Measurements from ENCODE around the gene TACR3.
"Not testable (repeated sequence)": the region's sequence is repeated elsewhere in the genome, so short reads cannot be mapped to it uniquely, and the experiment has no call there.

TACR3 gene

DNA sequence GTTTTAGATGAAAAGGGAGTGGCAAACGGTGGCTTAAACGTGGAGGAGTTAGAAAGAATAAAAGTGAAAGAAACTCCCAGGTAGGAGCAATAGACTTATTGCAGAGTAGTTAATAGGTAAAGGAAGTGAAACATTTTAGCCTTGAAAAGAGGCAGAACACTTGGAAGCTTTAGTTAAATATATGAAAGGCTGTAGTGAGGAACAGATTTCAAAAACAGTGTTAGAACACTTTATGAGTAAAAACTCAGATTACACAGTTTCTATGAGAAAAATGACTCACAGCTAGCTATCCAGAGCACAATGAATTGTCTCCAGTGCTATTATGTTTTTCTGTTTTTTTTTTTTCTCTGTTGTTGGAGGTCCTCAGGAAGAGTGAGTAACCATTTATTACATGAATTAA lies 45.8 kb downstream of the TACR3 start:
- Histone ChIP-seq H3K4me2 (no peak overlapping the region), H3K4me1 (0 out of 2 replicates have a peak, but pooled peaks cover 6% of the 10 kb centered on the region), H4K20me1 (no peaks in the 10 kb centered on the region), H3K27ac (no peak overlapping the region), H3K36me3 (no peaks in the 10 kb centered on the region), H3K9me3 (no peaks in the 10 kb centered on the region), H3K4me3 (no peak overlapping the region), H3K9ac (no peak overlapping the region), H3K27me3 (no peaks in the 10 kb centered on the region)
- no peak for TF ChIP-seq Cebpa-rat (IDR thresholded peaks at IDR 0.05)

DNA sequence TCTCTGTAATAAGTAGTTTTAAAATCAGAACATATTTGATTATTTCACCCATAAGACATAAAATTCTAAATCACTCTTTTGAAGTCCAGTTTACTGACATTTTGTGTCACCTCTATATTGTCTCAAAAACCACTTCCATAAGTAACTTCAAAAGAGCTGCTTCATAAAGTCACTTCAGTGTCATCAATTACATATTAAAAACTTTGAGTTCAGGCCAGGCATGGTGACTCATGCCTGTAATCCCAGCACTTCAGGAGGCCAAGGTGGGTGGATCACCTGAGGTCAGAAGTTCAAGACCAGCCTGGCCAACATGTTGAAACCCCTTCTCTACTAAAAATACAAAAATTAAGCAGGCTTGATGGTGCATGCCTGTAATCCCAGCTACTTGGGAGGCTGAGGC lies 53.0 kb downstream of the TACR3 start:
- H3K4me2 ChIP-seq, H3K27ac ChIP-seq, H3K4me3 ChIP-seq, H4K20me1 ChIP-seq, H3K36me3 ChIP-seq, H3K9ac ChIP-seq, H3K9me3 ChIP-seq, H3K4me1 ChIP-seq, H3K27me3 ChIP-seq: not testable (repeated sequence)

DNA sequence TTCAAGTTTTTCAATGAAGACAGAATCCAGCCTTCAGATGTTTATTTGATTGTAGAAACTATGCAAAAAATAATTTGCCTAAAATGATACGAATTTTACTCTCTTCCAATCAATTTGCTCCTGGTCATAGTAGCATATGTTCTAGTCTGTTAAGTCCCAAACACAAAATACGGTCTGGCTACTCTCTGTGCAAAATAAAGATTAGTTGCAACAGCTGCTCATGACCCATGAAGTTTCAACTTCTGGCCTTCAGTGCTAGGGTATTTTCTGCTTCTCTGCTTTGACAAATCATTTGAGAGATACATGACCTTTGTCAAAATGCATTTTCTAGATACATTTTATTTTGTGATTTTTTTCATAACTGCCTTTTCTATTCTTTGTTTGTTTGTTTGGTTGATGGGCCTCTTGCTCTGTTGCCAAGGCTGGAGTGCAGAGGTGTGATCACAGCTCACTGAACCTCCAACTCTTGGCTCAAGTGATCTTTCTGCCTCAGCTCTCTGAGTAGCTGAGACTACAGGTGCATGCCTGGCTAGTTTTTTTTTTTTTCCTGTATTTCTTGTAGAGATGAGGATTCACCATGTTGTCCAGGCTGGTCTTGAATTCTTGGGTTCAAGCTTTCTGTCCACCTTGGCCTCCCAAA lies 55.2 kb downstream of the TACR3 start:
- no peak for TF ChIP-seq Cebpa-rat (IDR thresholded peaks at IDR 0.05)
- no peak overlapping the region for H3K4me2 ChIP-seq
- H3K9ac ChIP-seq: no peak overlapping the region

DNA sequence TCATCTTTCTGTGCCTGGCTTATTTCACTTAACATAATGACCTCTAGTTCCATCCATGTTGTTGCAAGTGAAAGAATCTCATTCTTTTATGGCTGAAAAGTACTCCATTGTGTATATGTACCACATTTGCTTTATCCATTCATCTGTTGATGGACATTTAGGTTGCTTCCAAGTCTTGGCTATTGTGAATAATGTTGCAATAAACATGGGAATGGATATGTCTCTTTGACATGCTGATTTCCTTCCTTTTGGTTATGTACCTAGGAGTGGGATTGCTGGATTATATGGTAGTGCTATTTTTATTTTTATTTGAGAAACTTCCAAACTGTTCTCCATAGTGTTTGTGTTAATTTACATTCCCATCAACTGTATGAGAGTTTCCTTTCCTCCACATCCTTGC lies 71.2 kb downstream of the TACR3 start:
- no peaks in the 10 kb centered on the region for H3K9me3 ChIP-seq
- no peak overlapping the region for H3K4me3 ChIP-seq
- no peaks in the 10 kb centered on the region for H3K36me3 ChIP-seq
- no peaks in the 10 kb centered on the region for H3K4me1 ChIP-seq
- no peak overlapping the region for H3K4me2 ChIP-seq
- TF ChIP-seq Cebpa-rat (IDR thresholded peaks at IDR 0.05): no peak
- no peak overlapping the region for H3K27ac ChIP-seq
- no peaks in the 10 kb centered on the region for H4K20me1 ChIP-seq
- H3K9ac ChIP-seq: no peak overlapping the region
- no peaks in the 10 kb centered on the region for H3K27me3 ChIP-seq

More for the DNA sequence above, 55.2 kb downstream of the TACR3 start:
- Histone ChIP-seq H3K4me3 (no peak overlapping the region), H3K9me3 (no peaks in the 10 kb centered on the region), H4K20me1 (no peaks in the 10 kb centered on the region), H3K4me1 (no peaks in the 10 kb centered on the region), H3K27me3 (no peaks in the 10 kb centered on the region), H3K27ac (no peak overlapping the region), H3K36me3 (no peaks in the 10 kb centered on the region)

DNA sequence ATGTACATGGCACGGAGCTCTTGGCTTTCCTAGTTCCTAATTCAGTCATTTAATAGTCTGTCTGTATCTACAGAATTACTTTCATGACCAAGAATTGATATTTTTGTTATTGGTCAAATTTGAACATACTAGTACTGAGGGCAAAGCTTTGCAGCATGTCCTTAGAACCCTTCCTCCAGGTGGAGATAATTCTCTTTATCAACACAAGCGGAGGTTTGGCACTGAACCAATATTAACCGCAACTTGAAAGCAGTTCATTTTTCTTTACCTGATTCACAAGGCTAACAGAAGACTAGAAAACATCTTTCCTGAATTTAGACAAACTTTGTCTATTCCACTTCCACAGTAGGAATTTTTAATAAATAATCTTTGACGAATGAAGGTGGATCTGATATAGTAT lies 73.8 kb downstream of the TACR3 start:
- Histone ChIP-seq H3K9ac (no peak overlapping the region), H3K27ac (no peak overlapping the region), H3K27me3 (no peaks in the 10 kb centered on the region), H4K20me1 (no peaks in the 10 kb centered on the region), H3K4me3 (no peak overlapping the region), H3K4me2 (no peak overlapping the region), H3K36me3 (no peaks in the 10 kb centered on the region), H3K9me3 (no peaks in the 10 kb centered on the region), H3K4me1 (no peaks in the 10 kb centered on the region)
- no peak for TF ChIP-seq Cebpa-rat (IDR thresholded peaks at IDR 0.05)

DNA sequence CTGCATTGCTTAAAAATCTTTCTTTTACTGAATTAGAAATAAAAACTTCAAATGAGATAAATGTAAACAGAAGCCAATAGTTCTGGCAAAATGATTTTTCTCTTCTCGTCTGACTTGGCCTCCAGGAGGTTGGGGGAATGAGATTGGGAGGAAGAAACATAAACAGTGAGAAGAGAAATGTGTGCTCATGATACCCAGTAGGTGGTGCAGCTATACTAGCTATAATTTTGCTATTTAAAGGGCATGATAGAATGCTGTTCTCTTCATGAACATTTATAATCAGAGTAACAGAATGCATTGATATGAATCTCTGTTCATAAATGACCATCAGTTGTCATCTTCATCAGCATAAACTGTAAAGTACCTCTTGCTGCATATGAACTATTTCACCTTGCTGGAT lies 85.5 kb downstream of the TACR3 start:
- Histone ChIP-seq H3K27me3 (no peaks in the 10 kb centered on the region), H3K27ac (no peak overlapping the region), H3K9ac (no peak overlapping the region), H3K4me3 (no peak overlapping the region), H3K36me3 (no peaks in the 10 kb centered on the region), H3K9me3 (no peaks in the 10 kb centered on the region), H3K4me2 (no peak overlapping the region), H3K4me1 (no peaks in the 10 kb centered on the region), H4K20me1 (no peaks in the 10 kb centered on the region)
- TF ChIP-seq Cebpa-rat (IDR thresholded peaks at IDR 0.05): no peak

DNA sequence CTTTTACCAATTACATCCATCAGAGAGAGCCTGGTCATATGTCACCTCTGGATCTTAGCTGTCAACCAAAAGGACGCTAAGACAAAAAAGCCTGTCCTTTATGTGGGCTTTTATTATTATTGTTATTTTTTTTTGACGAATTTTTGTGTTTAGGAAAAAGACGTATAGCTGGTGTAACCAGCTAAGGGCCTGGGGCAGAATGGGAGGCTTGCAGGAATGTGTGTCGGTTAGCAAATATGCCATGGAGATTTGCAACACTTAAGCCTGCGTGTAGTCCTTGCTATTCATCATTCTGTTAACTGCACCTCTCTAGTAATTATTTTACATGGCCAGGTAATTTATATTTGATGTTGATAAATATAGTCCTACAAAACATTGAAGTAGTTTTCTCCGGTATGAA lies 93.5 kb downstream of the TACR3 start:
- Histone ChIP-seq H4K20me1 (no peaks in the 10 kb centered on the region), H3K4me1 (no peaks in the 10 kb centered on the region), H3K27me3 (no peaks in the 10 kb centered on the region), H3K9ac (no peak overlapping the region), H3K27ac (no peak overlapping the region), H3K4me3 (no peak overlapping the region), H3K4me2 (no peak overlapping the region), H3K36me3 (no peaks in the 10 kb centered on the region), H3K9me3 (no peaks in the 10 kb centered on the region)
- TF ChIP-seq Cebpa-rat (IDR thresholded peaks at IDR 0.05): no peak

DNA sequence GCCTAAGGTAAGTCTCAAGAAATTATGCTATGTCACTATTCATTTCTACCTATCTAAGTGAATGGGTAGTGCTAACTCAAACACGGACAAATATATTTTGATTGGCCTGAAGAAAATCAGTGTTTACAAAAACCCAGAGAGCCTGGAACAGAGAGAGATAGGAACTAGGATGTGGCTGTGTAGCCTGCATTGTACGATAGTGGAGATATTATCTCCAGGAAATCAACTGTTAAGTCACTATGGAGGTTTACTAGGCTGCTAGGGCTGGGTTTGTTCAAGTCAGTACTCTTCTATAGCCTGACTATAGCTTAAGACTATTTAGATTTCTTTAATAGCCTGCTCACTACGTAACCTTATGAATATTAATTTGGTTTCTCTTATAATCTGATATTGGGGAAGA lies 127.9 kb downstream of the TACR3 start:
- H4K20me1 ChIP-seq: no peaks in the 10 kb centered on the region
- H3K4me1 ChIP-seq: peaks cover 4% of the 10 kb centered on the region; the same call in 1 of the 2 replicates
- no peak overlapping the region for H3K4me3 ChIP-seq
- no peak overlapping the region for H3K27ac ChIP-seq
- no peaks in the 10 kb centered on the region for H3K36me3 ChIP-seq
- H3K27me3 ChIP-seq: no peaks in the 10 kb centered on the region
- no peak overlapping the region for H3K9ac ChIP-seq
- TF ChIP-seq Cebpa-rat (IDR thresholded peaks at IDR 0.05): no peak
- no peaks in the 10 kb centered on the region for H3K9me3 ChIP-seq
- no peak overlapping the region for H3K4me2 ChIP-seq

DNA sequence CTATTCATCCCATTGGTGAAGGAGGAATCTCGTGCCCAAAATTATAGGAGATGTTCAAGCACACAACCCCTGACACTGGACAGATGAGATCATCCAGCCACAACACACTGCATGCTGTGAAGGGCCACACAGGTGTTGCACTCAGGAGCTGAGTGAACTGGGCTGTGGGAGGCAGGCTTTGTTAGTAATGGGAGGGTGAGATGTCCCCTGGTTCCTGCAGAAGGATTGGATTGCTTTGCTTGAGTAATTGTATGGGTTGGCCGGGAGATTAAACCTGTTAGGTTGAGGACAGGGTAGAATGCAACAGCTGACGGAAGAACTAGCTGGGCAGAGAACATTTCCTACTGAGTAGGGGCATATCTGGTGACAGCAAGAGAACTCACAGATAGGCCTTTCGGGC lies 152.2 kb downstream of the TACR3 start:
- Histone ChIP-seq H3K4me1 (no peaks in the 10 kb centered on the region; the same call in 1 of the 2 replicates), H3K27ac (no peak overlapping the region), H3K27me3 (no peaks in the 10 kb centered on the region), H3K4me3 (no peak overlapping the region), H3K9me3 (no peaks in the 10 kb centered on the region), H3K36me3 (no peaks in the 10 kb centered on the region), H3K9ac (no peak overlapping the region), H3K4me2 (no peak overlapping the region), H4K20me1 (no peaks in the 10 kb centered on the region)
- no peak for TF ChIP-seq Cebpa-rat (IDR thresholded peaks at IDR 0.05)

DNA sequence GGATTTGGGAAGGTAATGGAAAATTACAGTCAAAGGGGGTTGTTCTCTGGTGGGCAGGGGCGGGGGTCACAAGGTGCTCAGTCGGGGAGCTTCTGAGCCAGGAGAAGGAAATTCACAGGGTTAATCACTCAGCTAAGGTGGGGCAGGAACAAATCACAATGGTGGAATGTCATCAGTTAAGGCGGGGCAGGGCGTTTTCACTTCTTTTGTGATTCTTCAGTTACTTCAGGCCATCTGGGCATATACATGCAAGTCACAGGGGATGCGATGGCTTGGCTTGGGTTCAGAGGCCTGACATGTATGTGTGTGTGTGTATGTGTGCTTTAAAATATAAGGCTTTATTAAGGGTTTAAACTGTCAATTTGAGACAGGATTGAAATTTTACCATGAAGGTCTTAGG lies 160.6 kb downstream of the TACR3 start:
- not testable (repeated sequence) for H3K27ac ChIP-seq, H4K20me1 ChIP-seq, H3K9ac ChIP-seq, H3K9me3 ChIP-seq, H3K4me1 ChIP-seq, H3K4me2 ChIP-seq, H3K27me3 ChIP-seq, H3K36me3 ChIP-seq, H3K4me3 ChIP-seq

All from BLaER1 (cell line).